Measurements from ENCODE around the gene DPP9.
"Not testable (repeated sequence)": the region's sequence is repeated elsewhere in the genome, so short reads cannot be mapped to it uniquely, and the experiment has no call there.

The DPP9 gene

GRCh38 chr19:4755459-4755858, 31.8 kb upstream of the DPP9 start:
- DNase-seq (ENCODE audit: low read depth), result no peak
- Histone ChIP-seq H3K27me3 (replicated peaks; ENCODE audit: control insufficient read depth, insufficient read depth, low read length) (peaks cover 13% of the 10 kb centered on the region), H3K9me3 (ENCODE audit: control insufficient read depth, low read length) (peaks cover 10% of the 10 kb centered on the region), H3K4me1 (ENCODE audit: control insufficient read depth, insufficient read depth, low read length) (peaks cover 6% of the 10 kb centered on the region), H3K9ac (ENCODE audit: low read length) (no peak overlapping the region), H3K36me3 (ENCODE audit: control insufficient read depth, insufficient read depth, low read length, severe bottlenecking) (no peaks in the 10 kb centered on the region), H3K4me3 (ENCODE audit: low read length) (no peak overlapping the region)

- Histone ChIP-seq H3K4me3 (ENCODE audit: low read length) (no peak overlapping the region), H3K27me3 (replicated peaks; ENCODE audit: control insufficient read depth, insufficient read depth, low read length) (peaks cover 12% of the 10 kb centered on the region), H3K36me3 (ENCODE audit: control insufficient read depth, insufficient read depth, low read length, severe bottlenecking) (no peaks in the 10 kb centered on the region), H3K4me1 (ENCODE audit: control insufficient read depth, insufficient read depth, low read length) (no peaks in the 10 kb centered on the region), H3K9ac (ENCODE audit: low read length) (no peak overlapping the region), H3K9me3 (ENCODE audit: control insufficient read depth, low read length) (peaks cover 10% of the 10 kb centered on the region)
- DNase-seq (ENCODE audit: low read depth), result peak; percentile 22
Observed at GRCh38 chr19:4754248-4754647, 30.6 kb upstream of the DPP9 start.

- H3K4me1 ChIP-seq (ENCODE audit: control insufficient read depth, insufficient read depth, low read length), result peaks cover 6% of the 10 kb centered on the region
- H3K36me3 ChIP-seq (ENCODE audit: control insufficient read depth, insufficient read depth, low read length, severe bottlenecking), result no peaks in the 10 kb centered on the region
- H3K9ac ChIP-seq (ENCODE audit: low read length), result no peak overlapping the region
- no peak overlapping the region for H3K4me3 ChIP-seq (ENCODE audit: low read length)
- no peak for DNase-seq (ENCODE audit: low read depth)
- H3K27me3 ChIP-seq (replicated peaks; ENCODE audit: control insufficient read depth, insufficient read depth, low read length), result peaks cover 10% of the 10 kb centered on the region
- H3K9me3 ChIP-seq (ENCODE audit: control insufficient read depth, low read length), result no peaks in the 10 kb centered on the region
Observed at GRCh38 chr19:4749870-4750590, 26.4 kb upstream of the DPP9 start.

GRCh38 chr19:4748589-4748988, 24.9 kb upstream of the DPP9 start:
- no peak overlapping the region for H3K4me3 ChIP-seq (ENCODE audit: low read length)
- no peaks in the 10 kb centered on the region for H3K9me3 ChIP-seq (ENCODE audit: control insufficient read depth, low read length)
- DNase-seq (ENCODE audit: low read depth), result no peak
- peaks cover 13% of the 10 kb centered on the region for H3K4me1 ChIP-seq (ENCODE audit: control insufficient read depth, insufficient read depth, low read length)
- H3K9ac ChIP-seq (ENCODE audit: low read length), result no peak overlapping the region
- H3K27me3 ChIP-seq (replicated peaks; ENCODE audit: control insufficient read depth, insufficient read depth, low read length), result peaks cover 7% of the 10 kb centered on the region
- no peaks in the 10 kb centered on the region for H3K36me3 ChIP-seq (ENCODE audit: control insufficient read depth, insufficient read depth, low read length, severe bottlenecking)

- H3K36me3 ChIP-seq (ENCODE audit: control insufficient read depth, insufficient read depth, low read length, severe bottlenecking), result no peaks in the 10 kb centered on the region
- peaks cover 7% of the 10 kb centered on the region for H3K27me3 ChIP-seq (replicated peaks; ENCODE audit: control insufficient read depth, insufficient read depth, low read length)
- H3K4me1 ChIP-seq (ENCODE audit: control insufficient read depth, insufficient read depth, low read length), result peaks cover 14% of the 10 kb centered on the region
- H3K4me3 ChIP-seq (ENCODE audit: low read length), result no peak overlapping the region
- no peaks in the 10 kb centered on the region for H3K9me3 ChIP-seq (ENCODE audit: control insufficient read depth, low read length)
- no peak for DNase-seq (ENCODE audit: low read depth)
- H3K9ac ChIP-seq (ENCODE audit: low read length), result no peak overlapping the region
Observed at GRCh38 chr19:4748185-4748584, 24.5 kb upstream of the DPP9 start.

- Histone ChIP-seq H3K4me3 (ENCODE audit: low read length) (no peak overlapping the region), H3K4me1 (ENCODE audit: control insufficient read depth, insufficient read depth, low read length) (peaks cover 26% of the 10 kb centered on the region), H3K27me3 (replicated peaks; ENCODE audit: control insufficient read depth, insufficient read depth, low read length) (peaks cover 7% of the 10 kb centered on the region), H3K9me3 (ENCODE audit: control insufficient read depth, low read length) (no peaks in the 10 kb centered on the region), H3K36me3 (ENCODE audit: control insufficient read depth, insufficient read depth, low read length, severe bottlenecking) (no peaks in the 10 kb centered on the region), H3K9ac (ENCODE audit: low read length) (no peak overlapping the region)
- no peak for DNase-seq (ENCODE audit: low read depth)
Observed at GRCh38 chr19:4745986-4746385, 22.3 kb upstream of the DPP9 start.

GRCh38 chr19:4745175-4745574, 21.5 kb upstream of the DPP9 start:
- not testable (repeated sequence) for H3K27me3 ChIP-seq (replicated peaks; ENCODE audit: control insufficient read depth, insufficient read depth, low read length); H3K36me3 ChIP-seq (ENCODE audit: control insufficient read depth, insufficient read depth, low read length, severe bottlenecking); H3K9ac ChIP-seq (ENCODE audit: low read length); H3K4me3 ChIP-seq (ENCODE audit: low read length); H3K9me3 ChIP-seq (ENCODE audit: control insufficient read depth, low read length); DNase-seq (ENCODE audit: low read depth)
- peaks cover 26% of the 10 kb centered on the region for H3K4me1 ChIP-seq (ENCODE audit: control insufficient read depth, insufficient read depth, low read length)

- Histone ChIP-seq H3K36me3 (ENCODE audit: control insufficient read depth, insufficient read depth, low read length, severe bottlenecking) (no peaks in the 10 kb centered on the region), H3K4me3 (ENCODE audit: low read length) (no peak overlapping the region), H3K4me1 (ENCODE audit: control insufficient read depth, insufficient read depth, low read length) (peaks cover 26% of the 10 kb centered on the region), H3K9me3 (ENCODE audit: control insufficient read depth, low read length) (no peaks in the 10 kb centered on the region), H3K27me3 (replicated peaks; ENCODE audit: control insufficient read depth, insufficient read depth, low read length) (peaks cover 4% of the 10 kb centered on the region), H3K9ac (ENCODE audit: low read length) (no peak overlapping the region)
- peak; percentile 96 for DNase-seq (ENCODE audit: low read depth)
Observed at GRCh38 chr19:4744451-4745174, 21.0 kb upstream of the DPP9 start.

- no peak for DNase-seq (ENCODE audit: low read depth)
- Histone ChIP-seq H3K36me3 (ENCODE audit: control insufficient read depth, insufficient read depth, low read length, severe bottlenecking) (no peaks in the 10 kb centered on the region), H3K9me3 (ENCODE audit: control insufficient read depth, low read length) (no peaks in the 10 kb centered on the region), H3K4me1 (ENCODE audit: control insufficient read depth, insufficient read depth, low read length) (peaks cover 26% of the 10 kb centered on the region), H3K9ac (ENCODE audit: low read length) (peak overlapping the region; percentile 14), H3K27me3 (replicated peaks; ENCODE audit: control insufficient read depth, insufficient read depth, low read length) (peaks cover 4% of the 10 kb centered on the region), H3K4me3 (ENCODE audit: low read length) (no peak overlapping the region)
Observed at GRCh38 chr19:4742723-4743646, 19.3 kb upstream of the DPP9 start.

- no peaks in the 10 kb centered on the region for H3K9me3 ChIP-seq (ENCODE audit: control insufficient read depth, low read length)
- H3K4me3 ChIP-seq (ENCODE audit: low read length), result no peak overlapping the region
- H3K27me3 ChIP-seq (replicated peaks; ENCODE audit: control insufficient read depth, insufficient read depth, low read length), result peaks cover 3% of the 10 kb centered on the region
- peaks cover 20% of the 10 kb centered on the region for H3K4me1 ChIP-seq (ENCODE audit: control insufficient read depth, insufficient read depth, low read length)
- H3K9ac ChIP-seq (ENCODE audit: low read length), result no peak overlapping the region
- no peaks in the 10 kb centered on the region for H3K36me3 ChIP-seq (ENCODE audit: control insufficient read depth, insufficient read depth, low read length, severe bottlenecking)
- DNase-seq (ENCODE audit: low read depth), result no peak
Observed at GRCh38 chr19:4740092-4740491, 16.4 kb upstream of the DPP9 start.

GRCh38 chr19:4738734-4739133, 15.1 kb upstream of the DPP9 start:
- H3K9ac ChIP-seq (ENCODE audit: low read length), result no peak overlapping the region
- no peaks in the 10 kb centered on the region for H3K36me3 ChIP-seq (ENCODE audit: control insufficient read depth, insufficient read depth, low read length, severe bottlenecking)
- DNase-seq (ENCODE audit: low read depth), result no peak
- H3K4me1 ChIP-seq (ENCODE audit: control insufficient read depth, insufficient read depth, low read length), result peaks cover 13% of the 10 kb centered on the region
- H3K9me3 ChIP-seq (ENCODE audit: control insufficient read depth, low read length), result no peaks in the 10 kb centered on the region
- peaks cover 3% of the 10 kb centered on the region for H3K27me3 ChIP-seq (replicated peaks; ENCODE audit: control insufficient read depth, insufficient read depth, low read length)
- H3K4me3 ChIP-seq (ENCODE audit: low read length), result no peak overlapping the region
